GM12878 (cell line): ENCODE measurements around the gene BCR. TPM values are rescaled to one million over a fixed set of nuclear protein-coding genes. Genes with fewer than 3 reads are reported as not detected.

ENCODE experiments used
- ATAC-seq: fragments of 200-7000 bp; cut with Tn5 transposase; 3 replicates; pipeline ENCODE4 v1.9.1; 2020; ENCODE audit warnings: mild to moderate bottlenecking, moderate library complexity
- BruUV-seq: library from RNA; stranded (reverse); fragments of 400-500 nt; replicated peaks from 2 replicates; lab custom pipeline; 2021; lab: Mats Ljungman, UMichigan
- CTCF ChIA-PET: fragments of 300-600 bp; sonication (Branson Sonifier 250); formaldehyde crosslinking; extraction: SDS; loops from one replicate; lab custom pipeline; 2021; ENCODE audit warnings: inconsistent platforms; lab: Yijun Ruan, JAX
- POLR2A ChIA-PET: fragments of 350-600 bp; formaldehyde crosslinking; extraction: SDS; loops from one replicate; lab custom pipeline; 2021; ENCODE audit warnings: inconsistent platforms; lab: Charles Lee
- RAD21 ChIA-PET: fragments of 300-600 bp; sonication (Branson Sonifier 250); formaldehyde crosslinking; loops from one replicate; lab custom pipeline; 2023; ENCODE audit warnings: antibody characterized with exemption; ENCODE audit not compliant: unreplicated experiment; lab: Charles Lee
- SMC1A ChIA-PET: fragments of 300-600 bp; sonication (Branson Sonifier 250); formaldehyde crosslinking; loops from one replicate; lab custom pipeline; 2023; ENCODE audit not compliant: unreplicated experiment, uncharacterized antibody; lab: Charles Lee
- DNase-seq: peaks from one replicate; pipeline ENCODE4 v3.0.0-alpha.2; 2011; ENCODE audit warnings: low read depth, low spot score
- FAIRE-seq: peaks from 3 replicates; lab custom pipeline; 2011; peaks lifted over from hg19 to GRCh38; lab: Jason Lieb, UNC
- H2AFZ ChIP-seq: 2 replicates; pipeline ENCODE4 v1.6.0; 2011; ENCODE audit warnings: low read depth, low read length, control low read depth; ENCODE audit not compliant: control insufficient read depth
- H3K27ac ChIP-seq: 2 replicates; pipeline ENCODE4 v1.5.1; 2011; ENCODE audit warnings: control low read depth; ENCODE audit not compliant: control insufficient read depth, insufficient read depth
- H3K27me3 ChIP-seq, 2 experiments: replicated peaks in 1 of 2; 2 replicates each; pipeline versions ENCODE4 v1.6.0 to v1.6.1; 2011; ENCODE audit warnings: low read length in 1 of 2; ENCODE audit not compliant: control insufficient read depth in 2 of 2, insufficient read depth in 2 of 2
- H3K36me3 ChIP-seq, 2 experiments: 2 replicates each; pipeline ENCODE4 v1.5.1; 2011; ENCODE audit warnings: low read length in 1 of 2; ENCODE audit not compliant: control insufficient read depth in 2 of 2, insufficient read depth in 2 of 2
- H3K4me1 ChIP-seq: 2 replicates; pipeline ENCODE4 v1.6.1; 2011; ENCODE audit warnings: mild to moderate bottlenecking, low read length, moderate library complexity, mixed read lengths; ENCODE audit not compliant: control insufficient read depth, insufficient read depth
- H3K4me2 ChIP-seq: 2 replicates; pipeline ENCODE4 v1.6.0; 2011; ENCODE audit warnings: control low read depth; ENCODE audit not compliant: control insufficient read depth, insufficient read depth
- H3K4me3 ChIP-seq: fragments of 200-600 bp; sonication (generic); 2 replicates; pipeline ENCODE4 v1.5.1; 2016
- H3K79me2 ChIP-seq: 2 replicates; pipeline ENCODE4 v1.6.0; 2011; ENCODE audit warnings: low read length; ENCODE audit not compliant: control insufficient read depth, insufficient read depth
- H3K9ac ChIP-seq: 2 replicates; pipeline ENCODE4 v1.8.0; 2011; ENCODE audit warnings: low read length, control low read depth, mixed read lengths; ENCODE audit not compliant: control insufficient read depth, insufficient read depth
- H3K9me3 ChIP-seq: replicated peaks from 3 replicates; pipeline ENCODE4 v1.5.1; 2011; ENCODE audit warnings: mild to moderate bottlenecking, low read length; ENCODE audit not compliant: control insufficient read depth, insufficient read depth
- H4K20me1 ChIP-seq: 2 replicates; pipeline ENCODE4 v1.6.0; 2011; ENCODE audit not compliant: control insufficient read depth, insufficient read depth
- HDAC2 ChIP-seq: fragments of 200-600 bp; sonication (generic); IDR thresholded peaks from 2 replicates; pipeline ENCODE4 v1.6.1; 2017
- IKZF1 ChIP-seq: fragments of 450-650 bp; conservative IDR thresholded peaks from 2 replicates; pipeline ENCODE4 v1.6.1; 2017; ENCODE audit warnings: antibody characterized with exemption, mild to moderate bottlenecking
- MYC ChIP-seq: IDR thresholded peaks from 2 replicates; pipeline ENCODE4 v1.6.1; 2011; ENCODE audit warnings: mild to moderate bottlenecking, low read length, moderate library complexity, inconsistent platforms; ENCODE audit not compliant: insufficient read depth, insufficient replicate concordance, insufficient read length, severe bottlenecking
- NR2C1 ChIP-seq: fragments of 450-650 bp; IDR thresholded peaks from 2 replicates; pipeline ENCODE4 v1.6.1; 2017; ENCODE audit warnings: antibody characterized with exemption, mild to moderate bottlenecking, moderate library complexity
- POLR2AphosphoS2 ChIP-seq: IDR thresholded peaks from 2 replicates; pipeline ENCODE4 v1.6.1; 2011; ENCODE audit warnings: low read depth, mild to moderate bottlenecking, low read length, improper control_type of control experiment, moderate library complexity
- RAD21 ChIP-seq: IDR thresholded peaks from 2 replicates; pipeline ENCODE4 v1.6.1; 2011; ENCODE audit warnings: mild to moderate bottlenecking, low read depth, low read length, moderate library complexity; ENCODE audit not compliant: insufficient read depth
- SMAD5 ChIP-seq: IDR thresholded peaks from 2 replicates; pipeline ENCODE4 v1.6.1; 2016; ENCODE audit warnings: antibody characterized with exemption, low read depth
- SMC3 ChIP-seq: IDR thresholded peaks from 2 replicates; pipeline ENCODE4 v1.6.1; 2011; ENCODE audit warnings: low read length, improper control_type of control experiment, borderline replicate concordance
- ZNF274 ChIP-seq: IDR thresholded peaks from one replicate; pipeline ENCODE4 v1.8.0; 2011; ENCODE audit not compliant: insufficient read length, insufficient read depth
- ZNF384 ChIP-seq: IDR thresholded peaks from 2 replicates; pipeline ENCODE4 v1.6.1; 2012; ENCODE audit warnings: low read depth, mild to moderate bottlenecking, low read length, improper control_type of control experiment, borderline replicate concordance
- ZNF622 ChIP-seq: fragments of 450-650 bp; IDR thresholded peaks from 2 replicates; pipeline ENCODE4 v1.6.1; 2017; ENCODE audit warnings: mild to moderate bottlenecking, inconsistent platforms
- WGBS: methylation state at CpG from one replicate; pipeline ENCODE4 v1.1.6; 2016; ENCODE audit warnings: low lambda C conversion rate; ENCODE audit not compliant: insufficient replicate concordance, insufficient coverage; ENCODE audit errors: missing lambda C conversion rate; 5-methylcytosine and 5-hydroxymethylcytosine counted together
- in situ Hi-C: fragments of 300-500 bp; cut with MboI; formaldehyde crosslinking; loops from 9 replicates; pipeline ENCODE4 v1.14.3; 2018; ENCODE audit warnings: mixed read lengths
- intact Hi-C: fragments of 100-400 bp; cut with micrococcal nuclease; formaldehyde crosslinking; loops from one replicate; pipeline ENCODE4 v1.14.2; 2022; ENCODE audit not compliant: unreplicated experiment
- polyA plus RNA-seq, 11 experiments: library from polyadenylated mRNA; depleted of rRNA in 4 of 11; unstranded in 6 of 11; stranded (reverse) in 5 of 11; fragments of >200 nt; fragmentation: Nextera tagmentation in 4 of 11; fragmentation: Illumina TruSeq in 1 of 11; extraction: Ambion mirVana in 4 of 11; extraction: Trizol in 1 of 11; gene quantifications; 1 replicate in 1 of 11; 2 replicates in 10 of 11; pipeline versions ENCODE4 v1.2.1 to v1.2.3, GENCODE V29; 2011 to 2016; ENCODE audit warnings: inconsistent platforms in 2 of 11, missing spikeins in 2 of 11, low read depth in 1 of 11
- total RNA-seq, 4 experiments: library from RNA; depleted of rRNA in 3 of 4; stranded (reverse); fragments of >200 nt in 3 of 4; fragmentation: Illumina TruSeq in 1 of 4; extraction: Trizol in 1 of 4; gene quantifications; 2 replicates each; pipeline versions ENCODE4 v1.2.1 to v1.2.3, GENCODE V29; 2013 to 2021
- TF ChIP-seq, protein P1 (sequence below): fragments of 450-650 bp; IDR thresholded peaks from 2 replicates; pipeline ENCODE4 v1.6.1; 2016; ENCODE audit warnings: mild to moderate bottlenecking
- TF ChIP-seq, protein P2 (sequence below), 3 experiments: IDR thresholded peaks in 2 of 3; conservative IDR thresholded peaks in 1 of 3; 2 replicates each; pipeline ENCODE4 v1.5.1; 2011; ENCODE audit warnings: low read depth in 3 of 3, low read length in 3 of 3, mild to moderate bottlenecking in 3 of 3, control low read depth in 2 of 3, moderate library complexity in 2 of 3, inconsistent platforms in 1 of 3, mixed read lengths in 1 of 3; ENCODE audit not compliant: control insufficient read depth in 2 of 3, insufficient read depth in 1 of 3; ENCODE audit errors: extremely low read depth in 1 of 3

BCR gene
- total and polyA plus RNA-seq, 10 of the 15 experiments (the other 5 are each of a cell fraction or from before 2014, with no cell fraction given) = 1.7 to 64.7 (median 18.4) TPM

DNA sequence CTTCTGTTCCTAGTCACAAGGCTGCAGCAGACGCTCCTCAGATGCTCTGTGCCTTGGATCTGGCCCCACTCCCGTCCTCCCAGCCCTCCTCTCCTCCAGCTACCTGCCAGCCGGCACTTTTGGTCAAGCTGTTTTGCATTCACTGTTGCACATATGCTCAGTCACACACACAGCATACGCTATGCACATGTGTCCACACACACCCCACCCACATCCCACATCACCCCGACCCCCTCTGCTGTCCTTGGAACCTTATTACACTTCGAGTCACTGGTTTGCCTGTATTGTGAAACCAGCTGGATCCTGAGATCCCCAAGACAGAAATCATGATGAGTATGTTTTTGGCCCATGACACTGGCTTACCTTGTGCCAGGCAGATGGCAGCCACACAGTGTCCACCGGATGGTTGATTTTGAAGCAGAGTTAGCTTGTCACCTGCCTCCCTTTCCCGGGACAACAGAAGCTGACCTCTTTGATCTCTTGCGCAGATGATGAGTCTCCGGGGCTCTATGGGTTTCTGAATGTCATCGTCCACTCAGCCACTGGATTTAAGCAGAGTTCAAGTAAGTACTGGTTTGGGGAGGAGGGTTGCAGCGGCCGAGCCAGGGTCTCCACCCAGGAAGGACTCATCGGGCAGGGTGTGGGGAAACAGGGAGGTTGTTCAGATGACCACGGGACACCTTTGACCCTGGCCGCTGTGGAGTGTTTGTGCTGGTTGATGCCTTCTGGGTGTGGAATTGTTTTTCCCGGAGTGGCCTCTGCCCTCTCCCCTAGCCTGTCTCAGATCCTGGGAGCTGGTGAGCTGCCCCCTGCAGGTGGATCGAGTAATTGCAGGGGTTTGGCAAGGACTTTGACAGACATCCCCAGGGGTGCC, 109.8 kb downstream of the BCR start:
- ChIA-PET RAD21 (interaction anchor here (0.7 to 1.9 kb wide), 9 partner anchors 8 to 330 kb away, joined by 3 to 9 read pairs (median 4); no protein-coding TSS in a partner anchor), SMC1A (interaction anchor here (1.1 to 2.9 kb wide), 7 partner anchors 8 to 331 kb away, joined by 3 to 21 read pairs (median 6); partner anchors contain the start of gene RAB36), POLR2A (no interaction called here), CTCF (interaction anchor here (0.5 to 6.6 kb wide), 36 partner anchors 8 to 555 kb away, joined by 3 to 95 read pairs (median 3); partner anchors contain the start of gene BCR)
- H3K79me2 ChIP-seq = no peaks in the 10 kb centered on the region
- H3K4me3 ChIP-seq = no peak overlapping the region
- no peak overlapping the region for H2AFZ ChIP-seq
- no TSS peak for BruUV-seq
- ATAC-seq (peak; percentile 75), FAIRE-seq (no peak), DNase-seq (no peak)
- H3K9ac ChIP-seq = no peak overlapping the region
- intact Hi-C loops (no loop called here), in situ Hi-C loops (loop anchor here (25.0 kb wide), 1 partner anchor 478 kb away; no protein-coding TSS in a partner anchor)
- no peak overlapping the region for H3K27ac ChIP-seq
- 69% methylated on average over 18 of the region's 18 CpGs for WGBS
- H4K20me1 ChIP-seq = no peaks in the 10 kb centered on the region
- no peak for TF ChIP-seq SMAD5
- TF ChIP-seq HDAC2 = no peak
- no peak for TF ChIP-seq ZNF622
- peak; percentile 38; the same call in 1 of the 2 replicates for TF ChIP-seq RAD21
- no peak for TF ChIP-seq IKZF1
- no peak for TF ChIP-seq NR2C1
- no peak for TF ChIP-seq POLR2AphosphoS2
- TF ChIP-seq MYC = no peak
- TF ChIP-seq, protein P1, sequence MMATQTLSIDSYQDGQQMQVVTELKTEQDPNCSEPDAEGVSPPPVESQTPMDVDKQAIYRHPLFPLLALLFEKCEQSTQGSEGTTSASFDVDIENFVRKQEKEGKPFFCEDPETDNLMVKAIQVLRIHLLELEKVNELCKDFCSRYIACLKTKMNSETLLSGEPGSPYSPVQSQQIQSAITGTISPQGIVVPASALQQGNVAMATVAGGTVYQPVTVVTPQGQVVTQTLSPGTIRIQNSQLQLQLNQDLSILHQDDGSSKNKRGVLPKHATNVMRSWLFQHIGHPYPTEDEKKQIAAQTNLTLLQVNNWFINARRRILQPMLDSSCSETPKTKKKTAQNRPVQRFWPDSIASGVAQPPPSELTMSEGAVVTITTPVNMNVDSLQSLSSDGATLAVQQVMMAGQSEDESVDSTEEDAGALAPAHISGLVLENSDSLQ = peak; percentile 58
- no peak for TF ChIP-seq ZNF384
- TF ChIP-seq SMC3 = peak; percentile 36; the same call in 1 of the 2 replicates
- TF ChIP-seq, protein P2, sequence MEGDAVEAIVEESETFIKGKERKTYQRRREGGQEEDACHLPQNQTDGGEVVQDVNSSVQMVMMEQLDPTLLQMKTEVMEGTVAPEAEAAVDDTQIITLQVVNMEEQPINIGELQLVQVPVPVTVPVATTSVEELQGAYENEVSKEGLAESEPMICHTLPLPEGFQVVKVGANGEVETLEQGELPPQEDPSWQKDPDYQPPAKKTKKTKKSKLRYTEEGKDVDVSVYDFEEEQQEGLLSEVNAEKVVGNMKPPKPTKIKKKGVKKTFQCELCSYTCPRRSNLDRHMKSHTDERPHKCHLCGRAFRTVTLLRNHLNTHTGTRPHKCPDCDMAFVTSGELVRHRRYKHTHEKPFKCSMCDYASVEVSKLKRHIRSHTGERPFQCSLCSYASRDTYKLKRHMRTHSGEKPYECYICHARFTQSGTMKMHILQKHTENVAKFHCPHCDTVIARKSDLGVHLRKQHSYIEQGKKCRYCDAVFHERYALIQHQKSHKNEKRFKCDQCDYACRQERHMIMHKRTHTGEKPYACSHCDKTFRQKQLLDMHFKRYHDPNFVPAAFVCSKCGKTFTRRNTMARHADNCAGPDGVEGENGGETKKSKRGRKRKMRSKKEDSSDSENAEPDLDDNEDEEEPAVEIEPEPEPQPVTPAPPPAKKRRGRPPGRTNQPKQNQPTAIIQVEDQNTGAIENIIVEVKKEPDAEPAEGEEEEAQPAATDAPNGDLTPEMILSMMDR (IDR thresholded peaks at IDR 0.05 in 2 of 3, conservative IDR thresholded peaks at IDR 0.05 in 1 of 3; ENCODE audit: control insufficient read depth in 2 of 3, extremely low read depth in 1 of 3, insufficient read depth in 1 of 3, low read depth in 3 of 3, low read length in 3 of 3) = peak; percentile 55 to 85 (median 83)
- no peak for TF ChIP-seq ZNF274
- H3K36me3 ChIP-seq = peaks cover 8 to 17% of the 10 kb centered on the region in 2 experiments; a peak in 3 of 4 replicates
- no peaks in the 10 kb centered on the region for H3K27me3 ChIP-seq
- H3K4me1 ChIP-seq = peaks cover 9% of the 10 kb centered on the region
- no peaks in the 10 kb centered on the region for H3K9me3 ChIP-seq
- H3K4me2 ChIP-seq = no peak overlapping the region
